H4 (cell line): ENCODE results near the gene KCNA1. TPM values are rescaled to one million over a fixed set of nuclear protein-coding genes. Genes with fewer than 3 reads are reported as not detected.

Source experiments
- DNase-seq: peaks from one replicate; pipeline ENCODE4 v3.0.0-alpha.2; 2015; ENCODE audit warnings: low spot score
- total RNA-seq: library from RNA; depleted of rRNA; stranded (reverse); fragments of >200 nt; shearing (Covaris generic); gene quantifications from 2 replicates; pipeline ENCODE4 v1.2.3, GENCODE V29; 2014

Gene KCNA1
- total RNA-seq, 1 experiment from 2014 or later, result 0.37 TPM

GRCh38 chr12:4911316-4911994, 1.8 kb downstream of the KCNA1 start:
- no peak for DNase-seq

- no peak for DNase-seq
These were observed 5.0 kb downstream of the KCNA1 start for GRCh38 chr12:4914720-4915119.

DNA sequence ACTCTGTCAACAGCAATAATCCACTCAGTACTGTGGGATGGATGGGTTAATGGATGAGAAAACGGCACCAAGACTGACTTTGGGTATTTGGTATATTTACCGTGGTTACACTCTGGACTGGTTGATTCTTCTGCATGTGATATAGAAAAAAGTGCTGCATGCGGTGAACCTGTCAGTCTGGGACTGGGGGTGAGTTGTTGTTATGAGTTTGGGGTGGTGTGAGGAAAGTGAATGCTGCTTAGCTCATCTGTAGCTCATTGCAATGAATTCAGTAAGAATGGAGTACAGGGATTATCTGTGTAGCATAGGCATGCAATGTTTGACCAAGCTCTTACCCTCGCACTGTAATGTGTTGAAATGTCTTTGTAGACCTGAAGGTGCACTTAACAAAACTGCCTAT, 6.0 kb downstream of the KCNA1 start:
- no peak for DNase-seq

- DNase-seq, result peak; percentile 58
These were observed 9.4 kb downstream of the KCNA1 start for GRCh38 chr12:4918950-4919660.

GRCh38 chr12:4932576-4932975, 22.9 kb downstream of the KCNA1 start:
- no peak for DNase-seq

DNA sequence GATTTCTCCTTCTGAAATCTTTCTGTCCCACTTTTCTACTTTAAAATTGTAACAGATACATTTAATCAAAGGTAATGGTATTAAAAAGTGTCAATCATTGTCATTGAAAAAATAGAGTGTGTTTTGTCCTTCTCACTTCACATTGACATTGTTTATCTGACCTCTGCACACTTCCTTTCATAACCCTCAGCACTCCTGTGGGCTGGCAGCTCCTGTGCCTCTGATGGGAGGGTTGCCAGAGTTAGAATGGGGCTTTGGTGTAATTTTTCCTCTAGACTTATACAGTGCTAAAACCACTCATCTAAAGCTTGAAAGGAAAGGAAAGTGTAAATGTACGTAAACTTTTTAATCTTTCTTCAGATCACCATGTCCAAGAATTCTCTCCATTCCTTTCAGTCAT, 23.7 kb downstream of the KCNA1 start:
- DNase-seq, result no peak

DNA sequence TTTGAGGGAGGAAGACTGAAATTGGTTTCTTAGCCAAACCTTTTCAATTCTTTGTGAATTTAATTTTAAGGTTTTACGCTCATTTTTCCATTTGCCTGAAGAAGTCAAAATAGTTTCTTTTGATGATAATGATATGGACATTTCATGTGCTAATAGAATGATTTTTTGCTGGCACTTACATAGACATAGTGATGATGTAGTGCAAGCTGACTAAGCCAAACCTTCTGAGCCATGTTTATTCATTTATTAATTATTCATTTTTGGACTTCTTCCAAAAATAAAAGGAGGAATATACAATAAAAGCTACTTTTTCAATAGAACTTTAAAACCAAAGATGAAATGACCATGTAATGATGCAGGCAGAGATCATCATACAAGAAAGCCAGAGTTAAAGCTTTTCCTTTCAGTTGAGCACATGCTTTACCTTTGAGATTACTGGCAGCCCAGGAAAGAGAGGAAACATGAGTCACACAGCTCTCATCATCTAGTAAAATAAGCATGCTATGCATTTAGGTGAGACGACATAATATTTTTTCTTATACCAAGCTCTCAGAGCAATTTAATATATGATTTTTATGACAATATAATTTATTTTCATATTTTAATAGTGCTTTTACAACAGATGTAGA, 24.8 kb downstream of the KCNA1 start:
- peak; percentile 42 for DNase-seq

DNA sequence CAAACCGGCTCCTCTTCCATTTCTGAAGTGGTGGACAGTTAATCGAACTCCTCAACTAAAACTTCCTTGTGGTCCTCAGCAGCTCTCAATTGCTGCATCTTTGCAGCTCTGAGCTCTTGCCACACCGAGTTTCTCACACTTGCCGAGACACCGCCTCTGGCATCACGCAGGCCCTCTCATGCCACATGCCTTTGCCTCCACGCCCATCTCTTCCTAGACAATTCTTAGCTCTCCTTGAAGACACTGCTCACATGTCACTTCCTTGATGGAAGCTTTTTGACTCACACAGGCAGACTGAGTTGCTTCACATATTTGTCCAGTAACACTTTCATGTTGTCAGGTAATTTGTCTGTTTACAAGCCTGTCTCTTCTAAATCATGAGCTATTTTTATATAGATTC, 29.2 kb downstream of the KCNA1 start:
- DNase-seq, result no peak

DNA sequence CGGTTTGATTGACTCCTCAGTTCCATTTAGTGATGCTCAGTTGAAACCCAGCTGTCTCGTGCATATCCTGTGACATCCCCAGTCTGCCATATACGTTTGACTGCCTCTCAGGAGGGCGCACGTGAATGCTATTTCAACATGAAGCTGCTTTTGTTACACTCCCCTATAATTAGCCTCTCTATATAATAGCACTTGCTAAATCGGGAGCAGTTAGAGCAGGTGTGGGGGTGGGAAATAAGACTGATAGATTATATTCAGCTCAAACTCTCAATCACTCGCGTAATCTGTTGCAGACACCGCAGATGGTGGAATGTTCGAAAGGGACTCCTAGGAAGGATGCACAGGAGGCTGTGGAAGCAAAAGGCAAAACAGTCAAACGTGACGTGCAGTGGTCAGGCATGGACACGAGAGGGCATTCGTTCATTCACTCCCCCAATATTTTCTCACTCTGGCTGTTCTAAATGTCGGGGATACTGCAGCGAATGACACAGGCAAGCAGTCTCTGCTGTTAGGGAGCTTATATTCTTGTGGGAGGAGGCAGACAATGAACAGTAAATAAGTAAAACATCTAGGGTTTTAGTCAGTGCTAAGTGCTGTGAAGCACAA, 29.8 kb downstream of the KCNA1 start:
- DNase-seq, result no peak

DNA sequence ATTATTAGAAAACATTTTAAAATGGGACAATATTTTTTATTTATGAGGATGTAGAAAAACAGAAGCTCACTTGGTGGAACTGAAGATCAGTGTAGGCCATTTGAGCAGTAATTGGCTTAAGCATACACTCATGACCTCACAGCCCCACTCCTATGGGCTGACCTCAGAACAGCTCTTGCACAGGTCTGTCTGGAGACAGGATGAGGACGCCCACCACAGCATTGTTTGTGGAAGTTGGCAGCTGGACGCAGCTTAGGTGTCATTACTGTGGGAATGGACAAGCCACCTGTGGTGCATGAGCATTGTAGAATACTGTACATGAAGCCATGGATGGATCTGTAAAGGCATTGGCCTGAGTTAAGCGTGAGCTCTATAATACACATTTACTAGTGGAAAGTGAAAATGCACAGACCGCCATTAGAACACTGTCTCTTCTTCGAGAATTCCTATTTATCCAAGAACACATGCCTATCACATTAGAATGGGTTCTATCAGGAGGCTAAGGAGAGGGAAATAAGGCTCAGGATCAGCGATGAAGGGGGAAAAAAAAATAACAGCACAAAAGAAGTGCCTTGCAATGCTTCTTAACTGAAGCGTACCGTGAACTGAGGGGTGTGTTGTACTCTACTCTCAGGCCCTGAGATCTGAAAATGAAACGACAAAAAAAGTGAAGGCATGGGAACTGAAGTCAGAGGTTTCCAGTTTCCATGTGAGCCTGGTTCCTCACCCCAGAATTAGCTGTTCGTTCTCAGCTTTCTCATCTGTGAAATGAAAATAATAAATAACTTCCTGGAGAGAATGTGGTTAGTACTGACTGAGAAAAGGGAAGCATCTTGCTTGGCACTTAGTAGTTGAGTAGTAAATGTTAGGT, 33.6 kb downstream of the KCNA1 start:
- DNase-seq, result no peak

DNA sequence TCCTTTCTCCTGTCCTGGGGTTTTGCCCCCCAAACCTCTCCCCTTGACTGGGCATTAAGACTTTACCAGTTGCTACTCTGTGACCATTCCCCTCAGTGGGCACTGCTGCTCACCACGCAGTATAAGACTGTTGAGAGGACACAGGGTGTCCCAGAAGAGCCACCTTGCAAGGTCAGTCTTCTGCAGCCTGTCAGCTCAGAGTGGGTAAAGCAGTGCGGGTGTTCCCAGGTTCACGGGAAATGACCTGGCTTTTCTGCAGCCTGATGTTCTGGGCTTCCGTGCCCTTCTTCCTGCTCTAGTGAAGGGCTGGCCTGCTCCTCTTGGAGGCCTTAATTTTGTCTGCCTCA, 34.2 kb downstream of the KCNA1 start:
- DNase-seq, result no peak

DNA sequence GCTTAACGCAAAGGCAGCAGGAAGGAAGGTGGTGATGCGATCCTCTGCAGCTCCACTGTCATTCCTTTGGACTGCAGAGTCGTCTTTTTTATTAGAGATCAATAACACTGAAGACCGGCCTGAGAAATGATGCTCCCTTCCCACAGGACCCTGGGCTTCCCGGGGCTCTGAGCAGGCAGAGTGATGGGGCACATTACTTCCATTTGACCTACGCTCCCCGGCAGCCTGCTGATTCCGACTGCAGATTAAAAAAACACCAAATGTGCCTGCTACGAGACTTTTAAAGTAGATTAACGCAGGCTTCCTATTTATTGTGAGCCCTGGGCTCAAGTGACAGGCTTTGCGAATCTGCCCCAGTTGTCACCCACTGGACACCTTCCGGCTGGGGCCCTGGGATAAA, 37.5 kb downstream of the KCNA1 start:
- no peak for DNase-seq

DNA sequence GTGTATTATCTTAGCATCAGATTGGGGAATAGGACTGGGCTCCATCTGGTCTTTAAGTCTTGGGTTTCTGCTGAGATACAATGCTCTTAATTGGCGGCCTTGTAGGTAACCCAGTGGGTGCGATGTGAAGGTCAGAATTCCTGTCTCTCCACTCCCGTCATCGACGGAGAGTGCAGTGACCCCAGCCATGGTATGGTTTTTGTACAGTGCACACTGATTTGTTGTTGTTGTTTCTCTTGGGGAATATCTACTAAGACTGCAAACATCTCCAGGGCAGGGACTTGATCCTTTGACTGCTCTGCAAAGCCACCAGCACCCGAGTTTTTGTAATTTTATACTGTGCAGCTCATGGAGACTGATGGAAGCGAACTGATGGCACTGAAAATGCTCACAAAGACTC, 41.4 kb downstream of the KCNA1 start:
- DNase-seq, result no peak

DNA sequence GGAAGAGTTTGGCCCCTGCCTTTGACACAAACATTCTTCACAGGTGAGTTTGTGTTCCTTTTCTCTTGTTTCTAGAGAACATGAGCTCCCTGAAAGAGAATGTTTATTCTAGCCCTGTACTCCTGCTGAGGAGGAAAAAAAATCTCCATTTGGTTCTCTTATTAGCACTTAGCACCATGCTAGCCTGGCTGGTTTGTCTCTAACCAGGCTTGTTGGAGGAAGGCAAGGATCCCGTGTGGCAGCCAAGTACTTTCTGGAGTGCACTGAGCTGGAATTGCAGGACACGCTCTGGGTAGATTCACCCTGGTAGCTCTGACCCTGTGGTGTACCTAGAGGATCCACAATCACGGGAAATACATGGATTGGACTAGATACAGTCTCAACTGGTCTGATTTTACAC, 41.9 kb downstream of the KCNA1 start:
- no peak for DNase-seq

GRCh38 chr12:4954621-4955354, 45.1 kb downstream of the KCNA1 start:
- DNase-seq, result no peak

DNA sequence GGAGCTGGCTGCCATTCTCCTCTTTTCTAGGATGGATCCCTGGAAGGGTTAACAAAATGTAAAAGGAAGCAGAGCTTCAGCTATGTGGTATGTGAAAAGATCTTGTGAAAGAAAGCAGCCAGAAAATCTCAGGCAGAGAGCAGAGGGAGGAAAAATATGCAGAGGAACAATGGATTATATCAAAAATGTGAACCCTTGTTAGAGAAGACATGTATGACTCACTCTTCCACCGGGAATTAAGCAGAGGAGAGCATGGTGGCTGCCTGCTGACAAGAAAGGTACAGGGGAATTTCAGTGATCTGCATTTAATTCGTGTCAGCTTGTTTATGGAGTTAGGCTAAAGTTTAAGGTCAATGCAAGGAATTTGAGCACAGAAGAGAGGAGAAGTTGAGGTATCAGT, 46.3 kb downstream of the KCNA1 start:
- DNase-seq, result no peak

GRCh38 chr12:4956968-4957367, 47.3 kb downstream of the KCNA1 start:
- no peak for DNase-seq

GRCh38 chr12:4957761-4958160, 48.1 kb downstream of the KCNA1 start:
- DNase-seq, result no peak

- no peak for DNase-seq
These were observed 49.1 kb downstream of the KCNA1 start for GRCh38 chr12:4958697-4959375.

GRCh38 chr12:4959381-4959780, 49.7 kb downstream of the KCNA1 start:
- DNase-seq, result no peak

- DNase-seq, result no peak
These were observed 50.3 kb downstream of the KCNA1 start for GRCh38 chr12:4960030-4960429.
